NCI-H1417 treated with DMSO at 0.1 percent for 48 hours (cell line): ENCODE measurements around the gene PROKR1.
"Not testable (repeated sequence)": the region's sequence is repeated elsewhere in the genome, so short reads cannot be mapped to it uniquely, and the experiment has no call there.

Experiments
- DNase-seq: peaks from one replicate; lab custom pipeline; 2025; lab: John Stamatoyannopoulos, UW

The PROKR1 gene

DNA sequence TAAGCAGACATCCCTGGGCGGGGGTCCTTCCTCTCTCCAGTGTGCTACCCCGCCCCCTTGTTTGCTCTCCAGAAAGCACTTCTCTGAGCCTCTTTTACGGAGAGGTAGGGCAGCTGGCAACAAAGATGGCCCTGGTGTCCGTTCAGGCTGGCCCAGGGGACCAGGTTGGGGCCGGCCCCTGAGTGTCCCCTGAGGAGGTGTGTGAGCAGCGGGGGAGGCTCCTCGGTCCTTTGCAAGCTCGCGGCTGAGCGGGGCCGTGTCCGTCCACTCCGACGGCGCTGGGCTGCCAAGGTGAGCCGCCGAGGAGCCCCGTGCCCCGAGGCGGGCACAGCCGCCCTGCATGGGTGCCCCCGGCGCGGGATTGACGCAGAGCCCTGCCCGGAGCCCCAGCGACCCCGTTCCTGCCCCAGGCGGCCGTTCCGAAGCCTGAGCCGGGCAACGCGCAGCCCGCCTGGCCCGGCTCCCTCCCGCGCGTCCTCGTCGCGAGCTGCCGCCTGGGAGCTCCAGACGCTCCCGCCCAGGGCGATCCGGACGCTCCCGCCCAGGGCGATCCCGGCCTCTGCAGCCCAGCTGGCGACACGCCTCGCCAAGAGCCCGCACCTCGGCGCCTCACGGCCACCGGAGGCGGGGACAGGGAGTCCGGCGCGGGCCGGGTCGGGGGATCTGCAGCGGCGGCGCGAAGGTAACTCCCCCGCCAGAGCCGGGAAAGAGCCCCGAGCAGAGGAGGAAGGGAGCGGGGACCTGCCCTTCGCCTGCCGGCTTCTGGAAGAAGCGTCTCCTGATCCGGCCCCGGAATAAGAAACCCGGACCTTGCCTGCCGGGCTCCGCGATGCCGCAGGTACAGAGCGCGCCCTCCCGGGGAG lies at the start of gene PROKR1:
PROKR1 (plus strand) TSS at position 569 of the 863 bp plus-strand sequence. CDS start 2,243 bp downstream, outside the sequence.
- DNase-seq = no peak

DNA sequence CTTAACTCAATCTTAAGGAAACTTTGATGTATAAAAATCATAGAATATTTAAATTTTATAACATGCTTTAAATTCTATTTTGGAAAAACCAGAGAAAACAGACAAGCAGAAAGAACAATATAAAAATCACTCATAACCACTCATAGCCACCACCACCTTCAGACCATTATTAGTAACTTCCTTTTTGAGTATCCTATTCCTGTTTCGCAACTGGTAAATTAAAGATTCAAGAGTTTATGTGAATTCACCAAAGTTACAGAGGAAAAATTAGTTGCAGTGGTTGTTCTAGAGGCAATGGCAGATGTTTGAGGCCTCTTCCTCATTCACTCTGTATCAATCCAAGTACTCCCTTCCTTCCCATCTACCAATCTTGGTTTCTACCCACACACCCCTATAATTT lies 49.3 kb upstream of the PROKR1 start:
- DNase-seq = no peak

DNA sequence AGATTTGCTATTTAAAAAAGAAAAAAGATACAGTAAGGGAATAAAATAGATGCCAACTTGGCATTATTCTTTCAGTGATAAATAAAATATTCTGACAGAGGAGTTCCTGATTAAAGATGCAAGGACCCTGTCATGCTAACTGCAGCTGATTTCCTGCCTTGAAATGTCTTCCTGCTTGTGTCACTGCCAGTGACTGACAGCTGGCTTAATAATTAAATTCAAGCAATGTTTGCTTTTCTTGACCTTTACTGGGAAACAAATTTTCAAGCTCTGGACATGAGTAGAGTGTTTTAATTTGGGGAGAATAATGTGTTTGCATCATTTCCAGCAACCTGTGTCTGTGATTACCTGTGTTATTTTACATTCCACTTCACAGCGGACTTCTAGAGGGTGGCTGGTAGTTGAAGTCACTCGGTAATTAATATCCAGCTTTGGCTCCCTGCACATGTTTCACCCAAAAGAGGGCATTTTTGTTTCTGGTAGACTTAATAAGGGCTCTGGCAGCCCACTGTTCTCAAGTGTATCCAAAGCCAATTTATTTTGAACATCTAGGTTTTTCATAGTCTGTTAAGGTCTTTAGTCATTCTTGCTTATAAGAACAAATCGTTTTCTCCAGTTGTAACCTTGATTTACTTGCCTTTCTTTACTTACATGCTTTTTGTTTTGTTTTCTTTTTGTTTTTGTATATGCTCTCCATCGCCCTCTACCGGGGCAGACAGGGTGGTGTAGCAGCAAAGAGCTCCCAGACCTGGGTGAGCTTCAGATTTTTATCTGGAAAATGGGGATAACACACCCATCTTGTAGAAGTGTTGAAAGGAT lies 48.5 kb upstream of the PROKR1 start:
- no peak for DNase-seq

- DNase-seq = not testable (repeated sequence)
These were observed 47.9 kb upstream of the PROKR1 start for GRCh38 chr2:68595493-68595785.

DNA sequence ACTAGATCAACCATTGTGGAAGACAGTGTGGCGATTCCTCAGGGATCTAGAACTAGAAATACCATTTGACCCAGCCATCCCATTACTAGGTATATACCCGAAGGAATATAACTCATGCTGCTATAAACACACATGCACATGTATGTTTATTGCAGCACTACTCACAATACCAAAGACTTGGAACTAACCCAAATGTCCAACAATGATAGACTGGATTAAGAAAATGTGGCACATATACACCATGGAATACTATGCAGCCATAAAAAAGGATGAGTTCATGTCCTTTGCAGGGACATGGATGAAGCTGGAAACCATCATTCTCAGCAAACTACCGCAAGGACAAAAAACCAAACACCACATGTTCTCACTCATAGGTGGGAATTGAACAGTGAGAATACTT lies 42.9 kb upstream of the PROKR1 start:
- DNase-seq = not testable (repeated sequence)

DNA sequence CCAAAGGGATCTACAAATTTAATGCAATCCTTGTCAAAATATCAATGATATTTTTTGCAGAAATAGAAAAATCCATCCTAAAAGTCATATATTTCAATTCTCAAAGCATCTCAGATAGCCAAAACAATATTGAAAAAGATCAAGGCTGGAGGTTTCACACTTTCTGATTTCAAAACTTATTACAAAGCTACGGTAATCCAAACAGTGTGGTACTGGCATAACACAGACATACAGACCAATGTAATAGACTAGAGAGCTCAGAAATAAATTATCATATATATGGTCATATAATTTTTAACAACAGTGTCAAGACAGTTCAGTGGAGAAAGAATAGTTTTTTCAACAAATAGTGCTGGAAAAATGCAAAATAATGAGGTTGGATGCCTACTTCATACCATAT lies 40.3 kb upstream of the PROKR1 start:
- DNase-seq = no peak

DNA sequence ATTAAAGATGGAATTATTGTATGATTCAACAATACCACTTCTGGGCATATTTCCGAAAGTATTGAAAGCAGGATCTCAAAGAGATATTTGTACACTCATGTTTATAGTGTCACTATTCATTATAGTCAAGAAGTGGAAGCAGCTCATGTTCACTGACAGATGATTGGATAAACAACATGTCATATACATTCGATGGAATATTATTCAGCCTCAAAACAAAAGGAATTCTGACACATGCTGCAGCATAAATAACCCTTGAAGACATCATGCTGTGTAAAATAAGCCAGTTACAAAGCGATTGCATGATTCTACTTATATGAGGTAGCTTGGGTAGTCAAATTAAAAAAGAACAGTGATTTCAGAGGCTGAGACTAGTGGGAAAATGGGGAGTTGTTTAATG lies 39.3 kb upstream of the PROKR1 start:
- no peak for DNase-seq

- no peak for DNase-seq
These were observed 37.4 kb upstream of the PROKR1 start for GRCh38 chr2:68605939-68606338.

DNA sequence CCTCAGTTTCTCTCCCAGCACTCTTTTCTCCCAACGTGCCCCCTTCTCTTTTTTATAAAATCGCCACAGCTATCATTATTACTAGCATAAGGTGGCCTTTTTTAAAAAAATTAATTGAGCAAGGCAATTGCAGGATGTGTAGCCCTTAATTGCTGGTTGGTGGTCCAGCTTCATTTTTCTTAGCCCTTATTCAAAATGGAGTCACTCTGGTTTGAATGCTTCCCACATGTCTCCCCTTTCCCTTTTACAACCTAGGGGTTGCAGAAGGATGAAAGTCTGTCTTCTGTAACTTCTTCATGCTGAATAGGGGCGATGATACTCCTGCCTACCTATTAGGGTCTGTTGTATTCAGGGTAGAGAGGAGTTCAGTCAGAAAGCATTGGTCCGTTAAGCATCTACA lies 36.6 kb upstream of the PROKR1 start:
- DNase-seq = no peak

GRCh38 chr2:68607837-68608236 lies 35.5 kb upstream of the PROKR1 start:
- DNase-seq = no peak

GRCh38 chr2:68612765-68613519 lies 30.4 kb upstream of the PROKR1 start:
- DNase-seq = no peak

DNA sequence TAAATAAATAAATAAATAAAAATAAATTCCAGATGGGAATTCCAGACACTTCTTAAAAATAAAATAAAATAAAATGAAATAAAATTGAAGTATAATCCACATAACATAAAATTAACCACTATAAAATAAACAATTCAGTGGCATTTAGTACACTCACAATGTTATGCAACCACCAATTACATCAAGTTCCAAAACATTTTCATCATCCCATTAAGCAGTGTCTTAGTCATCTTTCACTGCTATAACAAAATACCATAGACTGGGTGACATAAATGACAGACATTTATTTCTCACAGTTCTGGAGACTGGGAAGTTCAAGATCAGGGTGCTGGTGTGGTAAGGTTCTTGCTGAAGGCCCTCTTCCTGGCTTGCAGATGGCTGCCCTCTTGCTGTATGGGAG lies 22.6 kb upstream of the PROKR1 start:
- DNase-seq = no peak

DNA sequence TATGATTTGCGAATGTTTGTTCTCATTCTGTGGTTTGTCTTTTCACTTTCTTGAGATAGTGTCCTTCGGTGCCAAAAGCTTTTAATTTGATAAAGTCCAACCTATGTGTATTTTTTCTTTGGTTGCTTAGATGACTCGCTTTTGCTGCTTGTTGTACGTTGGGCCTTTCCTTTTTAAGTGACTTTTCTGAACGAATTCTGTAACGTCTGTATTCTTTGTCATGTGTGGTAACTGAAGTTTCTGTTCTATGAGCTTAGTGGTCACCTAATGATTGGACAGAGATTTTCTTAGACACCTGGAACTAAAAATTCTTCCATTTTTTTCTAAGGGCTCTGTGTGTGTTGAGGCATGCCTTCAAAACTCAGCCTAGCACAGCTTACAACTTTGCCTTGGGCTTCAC lies 19.6 kb upstream of the PROKR1 start:
- no peak for DNase-seq

DNA sequence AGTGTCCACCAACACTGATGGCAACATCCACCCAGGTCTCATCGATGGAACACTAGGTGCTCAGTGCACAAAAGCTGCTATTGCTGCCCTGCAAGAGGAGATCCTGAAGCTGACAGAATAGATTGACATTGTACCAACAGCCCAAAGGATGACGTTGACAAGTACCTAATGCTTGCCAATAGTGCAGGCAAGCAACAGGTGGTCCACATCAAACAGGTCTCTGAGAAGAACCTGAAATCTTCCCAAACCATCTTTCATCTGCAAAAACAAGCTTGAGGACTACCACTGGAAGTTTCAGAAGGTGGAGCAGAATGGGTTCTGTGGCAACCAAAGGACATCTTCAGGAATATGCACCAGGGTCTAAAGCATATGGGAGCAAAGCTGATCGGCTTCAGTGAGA lies 15.8 kb upstream of the PROKR1 start:
- no peak for DNase-seq

- no peak for DNase-seq
These were observed 11.4 kb upstream of the PROKR1 start for GRCh38 chr2:68632021-68632420.

- DNase-seq = no peak
These were observed 6.3 kb upstream of the PROKR1 start for GRCh38 chr2:68637047-68637446.

- DNase-seq = no peak
These were observed 601 bp downstream of the PROKR1 start for GRCh38 chr2:68643874-68644485.

GRCh38 chr2:68645523-68645922 lies 2.1 kb downstream of the PROKR1 start:
- no peak for DNase-seq

DNA sequence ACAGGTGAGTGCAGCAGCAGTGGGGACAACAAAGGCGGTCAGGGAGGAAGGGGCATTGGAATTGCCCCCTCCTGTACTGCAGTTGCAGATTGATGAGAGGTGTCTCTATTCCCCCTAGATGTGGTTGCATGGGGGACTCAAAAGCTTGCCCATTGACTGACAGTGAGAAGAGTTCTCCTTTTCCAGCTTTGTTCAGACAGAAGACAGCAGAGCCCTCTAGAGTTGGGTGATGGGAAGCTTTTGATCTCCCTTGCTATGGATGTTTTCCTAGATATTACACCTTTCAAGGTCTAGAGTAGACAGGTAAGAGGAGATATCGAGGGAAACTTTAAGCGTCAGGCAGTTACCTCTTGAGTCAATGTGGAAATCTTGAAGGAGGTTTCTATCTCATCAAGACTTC lies 2.9 kb downstream of the PROKR1 start:
- DNase-seq = no peak

DNA sequence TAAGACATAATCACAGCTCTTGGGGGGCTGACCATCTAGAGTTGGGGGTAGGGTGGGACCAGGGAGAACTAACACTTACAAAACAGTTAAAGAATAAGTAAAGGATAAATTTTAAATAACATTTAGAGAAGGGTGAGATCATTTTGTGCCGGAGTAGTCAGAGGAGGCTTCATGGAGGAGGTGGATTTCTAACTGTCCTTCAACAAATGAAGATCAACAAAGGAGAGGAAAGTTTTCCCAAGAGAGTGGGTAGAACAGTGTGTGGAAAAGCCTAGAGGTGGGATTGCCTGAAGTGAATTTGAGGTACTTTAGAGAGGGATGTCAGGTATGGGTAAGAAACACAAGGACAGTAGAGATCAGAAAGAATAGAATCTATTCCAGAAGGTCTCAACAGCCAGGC lies 7.3 kb downstream of the PROKR1 start:
- no peak for DNase-seq

DNA sequence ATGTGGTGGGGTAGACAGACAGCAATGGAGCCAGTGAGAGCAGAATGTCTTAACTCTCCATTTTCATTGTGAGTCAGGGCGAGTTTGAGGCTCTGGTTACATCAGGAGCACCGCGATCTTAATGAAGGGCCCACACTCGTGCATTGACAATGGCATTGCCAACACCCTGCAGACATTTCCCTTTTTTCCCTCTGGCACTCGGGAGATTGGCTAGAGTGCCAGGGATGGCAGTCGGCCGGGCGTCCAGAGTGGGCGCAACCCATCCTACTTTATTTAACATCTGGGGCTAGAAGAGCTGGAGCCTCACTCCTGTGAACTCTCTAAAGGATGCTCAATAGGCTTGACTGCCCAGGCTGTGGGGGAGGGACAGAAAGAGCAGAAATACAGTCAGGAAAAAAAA lies 9.7 kb downstream of the PROKR1 start:
- DNase-seq = no peak

DNA sequence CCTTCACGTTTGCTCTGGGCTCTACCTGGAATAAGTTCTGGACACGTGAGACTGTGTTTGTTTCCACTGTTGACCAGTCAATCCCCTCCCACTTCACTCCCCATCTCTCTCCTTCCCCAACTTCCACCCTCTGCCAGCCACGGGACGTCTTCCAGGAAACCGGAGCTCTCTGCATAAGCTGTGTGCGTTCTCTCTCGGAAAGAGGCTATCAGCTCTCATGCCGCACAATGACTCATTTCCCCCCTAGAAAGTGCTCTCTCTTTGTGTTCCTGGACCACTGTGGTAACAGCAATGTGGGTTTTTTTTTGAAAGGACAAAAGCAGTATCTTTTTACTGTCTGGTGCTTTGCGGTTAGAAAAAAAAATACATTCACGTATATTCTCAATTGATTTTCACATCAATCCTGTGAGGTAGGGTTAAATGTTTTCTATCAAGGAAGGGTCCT lies 10.2 kb downstream of the PROKR1 start:
- no peak for DNase-seq
